ENCODE measurements around the gene HNRNPA1. TPM values are rescaled to one million over a fixed set of nuclear protein-coding genes. Genes with fewer than 3 reads are reported as not detected.

Gene HNRNPA1
- total and polyA plus RNA-seq, 2 donors (not counting 3 experiments of a cell fraction or from before 2014, with no cell fraction given), result 566 to 1,470 TPM

- no peak for FAIRE-seq
- no peaks in the 10 kb centered on the region for H3K27me3 ChIP-seq (ENCODE audit: control insufficient read depth in 2 of 2, insufficient read depth in 2 of 2, low read length in 2 of 2)
- CTCF ChIA-PET, result no interaction called here
Measured at GRCh38 chr12:54257332-54257731, 23.2 kb upstream of the HNRNPA1 start.

GRCh38 chr12:54258201-54258681 is 22.3 kb upstream of the HNRNPA1 start:
- no peak for TF ChIP-seq POLR2A (IDR thresholded peaks at IDR 0.05; ENCODE audit: low read depth, low read length)
- TF ChIP-seq CTCF (IDR thresholded peaks at IDR 0.05; ENCODE audit: extremely low read depth in 1 of 2, insufficient read depth in 1 of 2, low read depth in 1 of 2, low read length in 2 of 2), result no peak
- TF ChIP-seq POLR2AphosphoS5 (IDR thresholded peaks at IDR 0.05; ENCODE audit: insufficient read depth, low read depth, low read length), result no peak
- no peak for TF ChIP-seq EZH2 (IDR thresholded peaks at IDR 0.05; ENCODE audit: borderline replicate concordance, low read depth, low read length, severe bottlenecking)
- TF ChIP-seq MAX (IDR thresholded peaks at IDR 0.05; ENCODE audit: insufficient read depth, insufficient read length), result no peak
- TF ChIP-seq FOS (IDR thresholded peaks at IDR 0.05; ENCODE audit: borderline replicate concordance, insufficient read depth, low read length), result no peak
- no peak for TF ChIP-seq MYC (IDR thresholded peaks at IDR 0.05; ENCODE audit: low read depth, low read length)
- no peak for TF ChIP-seq GATA2 (IDR thresholded peaks at IDR 0.05; ENCODE audit: insufficient read depth, insufficient read length, low read depth, low read length)
- TF ChIP-seq JUN (IDR thresholded peaks at IDR 0.05; ENCODE audit: borderline replicate concordance, insufficient read depth, insufficient read length, low read depth), result no peak
- Histone ChIP-seq H3K9ac (replicated peaks; ENCODE audit: extremely low read depth, insufficient read depth, low read length) (peak overlapping the region; percentile 74), H3K4me3 (replicated peaks in 1 of 3; ENCODE audit: insufficient read depth in 1 of 3, low read depth in 1 of 3, low read length in 3 of 3) (peak overlapping the region in 1 of 3 experiments; percentile 76), H3K9me1 (replicated peaks; ENCODE audit: control insufficient read depth, extremely low read depth, insufficient read depth, low read length) (no peaks in the 10 kb centered on the region), H3K36me3 (ENCODE audit: control insufficient read depth in 2 of 2, extremely low read depth in 1 of 2, insufficient read depth in 2 of 2, low read length in 2 of 2) (peaks cover 7 to 11% of the 10 kb centered on the region in 2 experiments), H3K4me2 (ENCODE audit: insufficient read depth, low read length) (peak overlapping the region; percentile 91), H3K79me2 (ENCODE audit: control insufficient read depth, insufficient read depth, low read length) (peaks cover 45% of the 10 kb centered on the region), H3K27me3 (ENCODE audit: control insufficient read depth in 2 of 2, insufficient read depth in 2 of 2, low read length in 2 of 2) (no peaks in the 10 kb centered on the region), H3K9me3 (replicated peaks; ENCODE audit: control insufficient read depth, insufficient read depth, low read length) (no peaks in the 10 kb centered on the region), H3K4me1 (ENCODE audit: control insufficient read depth, extremely low read depth, insufficient read depth, low read length) (peaks cover 40% of the 10 kb centered on the region), H2AFZ (ENCODE audit: low read depth, low read length) (no peak overlapping the region), H4K20me1 (replicated peaks; ENCODE audit: control insufficient read depth, extremely low read depth, insufficient read depth, low read length) (no peaks in the 10 kb centered on the region), H3K27ac (ENCODE audit: insufficient read depth, low read depth, low read length) (peak overlapping the region; percentile 74)
- CTCF ChIA-PET, result interaction anchor here (1.1 to 3.7 kb wide), 5 partner anchors 16 to 112 kb away, joined by 3 to 13 read pairs (median 5); partner anchors contain the start of genes CBX5 and HNRNPA1
- DNase-seq (ENCODE audit: low read depth, low spot score) (no peak), FAIRE-seq (no peak)
- dilution Hi-C loops (cut with MboI; ENCODE audit: extremely low pct_ligation_motif_present, low sequenced_read_pairs), result no loop called here
- intact Hi-C loops (cut with micrococcal nuclease), result loop anchor here (2.0 kb wide), 2 partner anchors 67 to 101 kb away; partner anchors contain the start of gene COPZ1
- no TSS peak for BruUV-seq (replicated peaks)
- POLR2A ChIA-PET, result interaction anchor here (0.6 to 6.6 kb wide), 2 partner anchors 15 to 22 kb away, joined by 3 to 29 read pairs; partner anchors contain the start of genes CBX5 and HNRNPA1

More at GRCh38 chr12:54257332-54257731, 23.2 kb upstream of the HNRNPA1 start:
- intact Hi-C loops (cut with micrococcal nuclease) (no loop called here), dilution Hi-C loops (cut with MboI; ENCODE audit: extremely low pct_ligation_motif_present, low sequenced_read_pairs) (no loop called here)
- H2AFZ ChIP-seq (ENCODE audit: low read depth, low read length), result no peak overlapping the region
- no peak overlapping the region for H3K27ac ChIP-seq (ENCODE audit: insufficient read depth, low read depth, low read length)
- H3K4me3 ChIP-seq (replicated peaks in 1 of 3; ENCODE audit: insufficient read depth in 1 of 3, low read depth in 1 of 3, low read length in 3 of 3), result no peak overlapping the region
- H3K79me2 ChIP-seq (ENCODE audit: control insufficient read depth, insufficient read depth, low read length), result peaks cover 43% of the 10 kb centered on the region
- no peaks in the 10 kb centered on the region for H4K20me1 ChIP-seq (replicated peaks; ENCODE audit: control insufficient read depth, extremely low read depth, insufficient read depth, low read length)
- no TSS peak for BruUV-seq (replicated peaks)
- TF ChIP-seq MAX (IDR thresholded peaks at IDR 0.05; ENCODE audit: insufficient read depth, insufficient read length) (no peak), GATA2 (IDR thresholded peaks at IDR 0.05; ENCODE audit: insufficient read depth, insufficient read length, low read depth, low read length) (no peak)
- H3K9ac ChIP-seq (replicated peaks; ENCODE audit: extremely low read depth, insufficient read depth, low read length), result no peak overlapping the region
- DNase-seq (ENCODE audit: low read depth, low spot score), result no peak
- peaks cover 33% of the 10 kb centered on the region for H3K4me1 ChIP-seq (ENCODE audit: control insufficient read depth, extremely low read depth, insufficient read depth, low read length)
- peaks cover 7 to 11% of the 10 kb centered on the region in 2 experiments for H3K36me3 ChIP-seq (ENCODE audit: control insufficient read depth in 2 of 2, extremely low read depth in 1 of 2, insufficient read depth in 2 of 2, low read length in 2 of 2)
- no peaks in the 10 kb centered on the region for H3K9me1 ChIP-seq (replicated peaks; ENCODE audit: control insufficient read depth, extremely low read depth, insufficient read depth, low read length)
- H3K4me2 ChIP-seq (ENCODE audit: insufficient read depth, low read length), result no peak overlapping the region
- POLR2A ChIA-PET, result interaction anchor here (6.6 kb wide), 1 partner anchor 23 kb away, joined by 29 read pairs; the partner anchor contains the start of genes CBX5 and HNRNPA1
- no peaks in the 10 kb centered on the region for H3K9me3 ChIP-seq (replicated peaks; ENCODE audit: control insufficient read depth, insufficient read depth, low read length)
